HTERT RPE-1 (cell line): Measurements from ENCODE around the gene MESD.

Experiments used
- in situ Hi-C: fragments of 300-500 bp; cut with MboI; formaldehyde crosslinking; loops from 4 replicates; pipeline ENCODE4 v1.14.3; 2020; ENCODE audit warnings: low sequenced_read_pairs

Gene MESD

DNA sequence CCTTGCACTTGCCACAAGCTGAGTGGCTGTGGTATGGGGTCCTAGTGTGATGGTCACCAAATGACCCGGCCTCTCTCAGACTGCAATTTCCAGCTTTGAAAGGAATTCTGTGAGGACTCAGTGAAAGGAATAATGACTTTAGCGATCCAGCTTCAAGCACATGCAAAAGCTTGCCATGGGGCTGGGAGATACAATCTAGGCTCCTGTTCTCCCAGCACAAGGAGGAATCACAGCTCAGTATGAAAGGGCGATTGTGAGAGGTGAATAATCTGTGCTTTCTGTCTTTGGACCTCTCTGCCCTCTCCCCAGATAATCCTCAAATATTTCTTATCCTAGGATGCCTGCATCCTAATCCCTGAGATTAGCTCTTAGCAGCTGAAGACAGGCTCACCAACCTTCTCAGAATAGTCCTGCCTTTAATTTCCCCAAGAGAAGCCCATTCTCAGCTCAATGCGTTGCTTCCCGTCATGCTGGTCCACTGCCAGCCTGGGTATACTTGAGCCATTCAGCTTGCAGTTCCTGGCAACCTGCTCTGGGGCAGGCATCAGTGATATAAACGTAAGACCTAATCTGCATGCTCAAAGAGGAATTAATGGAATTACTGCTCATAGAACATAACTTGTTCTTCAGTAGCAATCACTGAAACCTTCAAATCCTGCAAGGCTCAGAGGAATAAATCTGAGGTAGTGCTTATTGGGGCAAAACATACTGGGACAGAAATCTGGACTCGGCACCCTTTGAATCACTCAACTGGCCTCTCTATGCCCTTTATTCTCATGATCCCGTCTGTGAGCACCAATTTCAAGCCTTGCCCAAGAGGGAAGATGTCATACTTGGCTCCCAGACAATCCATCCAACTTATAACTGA lies 26.2 kb upstream of the MESD start:
- in situ Hi-C loops: no loop called here

DNA sequence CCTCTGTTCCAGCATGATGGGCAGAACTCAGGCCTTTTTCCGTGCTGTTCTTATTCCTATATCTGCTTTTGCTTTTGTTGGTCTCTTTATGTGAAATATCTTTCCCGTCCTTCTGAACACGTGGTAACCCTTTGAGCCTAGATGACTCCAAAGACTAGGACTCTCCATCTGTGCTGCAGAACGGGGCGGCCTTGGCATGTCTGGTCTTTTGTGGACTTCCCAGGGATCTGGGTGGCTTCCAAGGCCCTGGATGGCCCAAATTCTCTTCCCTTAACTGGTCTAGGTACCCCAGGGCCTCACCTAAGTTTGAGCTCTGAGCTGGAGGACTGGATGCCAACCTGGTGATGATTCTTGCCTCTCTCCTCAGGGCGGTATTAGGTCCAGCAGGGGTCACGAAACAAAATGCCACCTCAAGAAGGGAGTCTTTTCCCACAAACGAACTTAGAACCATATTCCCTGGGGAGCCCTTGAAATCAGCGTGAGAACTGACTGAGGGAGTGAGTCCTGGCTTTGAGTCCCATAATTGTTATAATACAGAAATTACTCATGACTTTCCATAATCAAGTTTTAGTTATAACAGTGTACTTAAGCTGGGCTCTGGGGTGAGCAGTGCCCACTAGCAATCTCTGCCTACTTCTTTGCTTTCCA lies 25.0 kb upstream of the MESD start:
- in situ Hi-C loops: no loop called here

DNA sequence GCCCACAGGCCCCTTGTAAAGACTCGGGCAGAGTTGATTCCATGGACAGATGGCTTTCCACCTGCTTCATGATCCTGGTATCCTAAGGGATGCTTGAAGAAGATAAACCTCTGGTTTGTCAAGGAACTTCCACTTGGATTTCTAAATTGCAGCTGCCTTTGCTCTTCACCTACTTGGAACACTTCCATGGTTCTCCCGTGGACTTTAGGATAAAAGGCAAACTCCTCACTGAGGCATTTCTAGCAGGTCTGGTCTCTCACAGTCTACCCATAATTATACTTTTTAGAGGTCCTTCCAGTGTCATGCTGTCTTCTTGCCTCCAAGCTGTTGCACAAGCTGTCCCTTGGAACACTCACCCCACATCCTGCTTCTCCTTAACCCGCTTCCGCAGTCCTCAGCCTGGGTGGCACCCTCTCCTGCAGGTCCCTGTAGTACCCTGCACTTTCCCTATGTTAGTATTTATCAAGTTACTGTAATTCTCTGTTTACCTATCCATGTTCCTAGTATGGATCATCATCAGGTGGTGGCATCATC lies 23.8 kb upstream of the MESD start:
- in situ Hi-C loops: no loop called here

DNA sequence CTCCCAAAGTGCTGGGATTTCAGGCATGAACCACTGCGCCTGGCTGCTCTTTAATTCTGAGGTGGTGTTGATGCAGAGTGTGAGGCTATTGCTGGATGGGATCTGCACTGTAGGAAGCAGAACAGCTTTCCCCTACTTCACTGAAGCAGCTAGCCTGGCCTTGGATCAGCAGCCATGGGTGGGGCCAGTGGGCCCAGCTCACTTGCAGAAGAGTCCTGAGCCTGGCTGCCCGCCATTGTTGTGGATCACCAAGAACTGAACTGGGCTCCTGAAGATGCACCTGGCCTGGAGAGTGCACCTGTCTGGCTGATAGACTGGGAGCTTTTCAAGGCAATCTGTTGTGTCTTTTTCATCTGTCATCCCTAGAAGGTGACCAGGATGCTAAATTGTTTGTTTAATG lies 23.0 kb upstream of the MESD start:
- in situ Hi-C loops: no loop called here

DNA sequence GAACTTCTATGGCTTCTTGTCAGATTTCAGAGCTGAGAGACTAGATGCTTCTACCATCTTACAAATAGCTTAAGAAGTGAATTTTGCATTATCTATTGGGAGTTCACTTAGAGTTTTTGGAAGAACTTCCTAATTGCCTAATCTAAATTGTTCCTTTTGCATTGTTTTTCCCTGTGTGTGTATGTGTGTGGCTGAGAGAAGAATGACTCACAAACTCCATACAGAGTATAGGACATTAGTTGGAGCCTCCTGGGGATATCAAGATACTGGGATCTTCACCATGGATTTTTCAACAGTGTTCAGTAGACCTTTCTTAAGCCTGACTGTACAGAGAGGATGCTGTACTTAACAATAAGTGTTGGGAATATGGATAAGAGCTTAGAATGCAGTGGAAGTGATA lies 22.0 kb upstream of the MESD start:
- in situ Hi-C loops: no loop called here

DNA sequence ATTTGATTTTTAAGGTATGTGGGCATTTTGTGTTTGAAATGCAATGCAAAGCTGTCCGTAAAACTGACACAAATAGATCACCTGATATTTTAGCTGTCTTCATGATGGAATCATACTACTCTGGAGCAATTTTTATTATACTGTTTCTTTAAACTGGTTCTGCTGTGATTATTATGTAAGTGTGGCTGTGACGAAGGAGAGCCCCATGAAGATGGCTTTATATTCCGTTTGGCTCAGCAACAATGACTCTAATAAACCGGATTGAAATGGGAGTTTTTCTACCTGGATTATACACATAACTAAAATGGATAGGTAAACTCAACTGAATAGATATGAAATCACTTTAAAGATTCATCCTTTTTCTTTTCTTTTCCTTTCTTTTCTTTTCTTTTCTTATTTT lies 20.5 kb upstream of the MESD start:
- in situ Hi-C loops: no loop called here

DNA sequence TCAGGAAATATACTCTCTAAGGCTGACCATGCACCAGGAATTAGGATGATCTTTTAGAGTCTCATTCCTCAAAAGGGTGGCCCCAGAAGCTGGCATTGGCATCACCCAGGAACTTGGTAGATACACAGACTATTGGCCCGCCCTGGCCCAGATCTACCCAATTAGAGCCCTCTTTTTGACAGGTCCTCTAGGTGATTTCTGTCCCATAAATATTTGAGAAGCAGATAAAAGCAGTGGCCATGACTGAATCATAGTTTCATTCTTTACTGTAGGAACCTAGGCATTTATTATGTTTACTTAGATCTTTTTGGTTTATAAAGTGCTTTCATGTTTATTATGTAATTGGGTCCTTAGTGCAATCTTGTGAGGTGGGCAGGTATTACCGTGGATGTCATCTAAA lies 18.7 kb upstream of the MESD start:
- in situ Hi-C loops: no loop called here

DNA sequence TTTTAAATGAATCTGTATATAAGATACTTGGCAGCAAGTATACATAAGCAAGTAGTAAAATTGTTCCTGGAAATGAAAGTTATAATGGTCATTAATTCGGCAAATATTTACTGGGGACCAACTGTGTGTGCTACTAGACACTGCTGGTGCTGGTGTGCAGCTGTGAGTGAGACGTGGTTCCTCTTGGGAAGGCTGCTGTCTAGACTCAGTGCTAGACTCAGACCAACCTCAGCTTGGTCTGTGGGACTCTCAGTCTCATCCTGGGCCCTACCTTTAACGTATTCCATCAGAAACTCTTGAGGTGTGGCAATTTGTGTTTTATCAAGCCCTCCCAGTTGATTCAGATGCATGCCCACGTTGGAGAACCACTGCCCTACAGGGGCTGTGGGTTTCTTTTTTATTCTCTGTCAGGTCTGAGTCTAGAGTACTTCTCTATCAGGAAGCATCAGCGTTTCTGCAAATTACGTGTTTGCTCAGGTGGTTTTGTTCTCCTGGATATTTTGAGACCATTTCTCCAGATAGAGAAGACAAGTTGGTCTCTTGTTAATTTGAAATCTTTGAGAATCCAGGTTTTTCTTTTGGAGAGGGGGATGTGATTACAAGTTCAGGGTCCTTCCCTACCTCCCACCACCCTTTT lies 17.9 kb upstream of the MESD start:
- in situ Hi-C loops: no loop called here

DNA sequence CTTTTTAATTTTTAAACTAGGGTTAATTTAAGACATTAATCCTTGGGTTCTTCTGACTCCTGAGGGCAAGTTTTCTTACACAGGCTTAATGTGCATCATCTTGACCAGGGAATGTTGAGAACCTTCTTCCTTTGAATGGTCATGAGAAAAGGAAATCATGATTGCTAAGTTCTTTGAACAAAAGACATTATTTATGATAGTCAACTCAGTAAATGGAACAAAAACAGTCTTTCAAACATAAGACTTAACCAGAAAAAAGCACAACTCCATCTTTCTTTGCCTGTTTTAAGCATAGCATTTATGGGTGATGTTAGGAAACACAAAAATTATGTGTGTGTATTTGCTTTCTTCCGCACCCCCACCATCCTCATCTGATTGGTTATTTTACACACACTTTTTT lies 16.5 kb upstream of the MESD start:
- in situ Hi-C loops: no loop called here

DNA sequence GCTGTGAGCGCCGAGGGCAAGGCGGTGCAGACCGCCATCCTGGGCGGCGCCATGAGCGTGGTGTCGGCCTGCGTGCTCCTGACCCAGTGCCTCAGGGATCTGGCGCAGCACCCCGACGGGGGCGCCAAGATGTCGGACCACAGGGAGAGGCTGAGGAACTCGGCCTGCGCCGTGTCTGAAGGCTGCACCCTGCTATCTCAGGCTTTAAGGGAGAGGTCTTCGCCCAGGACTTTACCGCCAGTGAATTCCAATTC lies 13.4 kb upstream of the MESD start:
- in situ Hi-C loops: no loop called here

DNA sequence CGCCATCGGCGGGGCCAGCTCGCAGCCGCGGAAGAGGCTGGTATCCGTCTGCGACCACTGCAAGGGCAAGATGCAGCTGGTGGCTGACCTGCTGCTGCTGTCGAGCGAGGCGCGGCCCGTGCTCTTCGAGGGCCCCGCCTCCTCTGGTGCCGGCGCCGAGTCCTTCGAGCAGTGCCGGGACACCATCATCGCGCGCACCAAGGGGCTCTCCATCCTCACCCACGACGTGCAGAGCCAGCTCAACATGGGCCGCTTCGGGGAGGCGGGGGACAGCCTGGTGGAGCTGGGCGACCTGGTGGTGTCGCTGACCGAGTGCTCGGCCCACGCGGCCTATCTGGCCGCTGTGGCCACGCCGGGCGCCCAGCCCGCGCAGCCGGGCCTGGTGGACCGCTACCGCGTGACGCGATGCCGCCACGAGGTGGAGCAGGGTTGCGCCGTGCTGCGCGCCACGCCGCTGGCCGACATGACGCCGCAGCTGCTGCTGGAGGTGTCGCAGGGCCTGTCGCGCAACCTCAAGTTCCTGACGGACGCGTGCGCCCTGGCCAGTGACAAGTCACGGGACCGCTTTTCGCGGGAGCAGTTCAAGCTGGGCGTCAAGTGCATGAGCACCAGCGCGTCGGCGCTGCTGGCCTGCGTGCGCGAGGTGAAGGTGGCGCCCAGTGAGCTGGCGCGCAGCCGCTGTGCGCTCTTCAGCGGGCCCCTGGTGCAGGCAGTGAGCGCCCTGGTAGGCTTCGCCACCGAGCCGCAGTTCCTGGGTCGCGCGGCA lies 12.9 kb upstream of the MESD start:
- in situ Hi-C loops: no loop called here

DNA sequence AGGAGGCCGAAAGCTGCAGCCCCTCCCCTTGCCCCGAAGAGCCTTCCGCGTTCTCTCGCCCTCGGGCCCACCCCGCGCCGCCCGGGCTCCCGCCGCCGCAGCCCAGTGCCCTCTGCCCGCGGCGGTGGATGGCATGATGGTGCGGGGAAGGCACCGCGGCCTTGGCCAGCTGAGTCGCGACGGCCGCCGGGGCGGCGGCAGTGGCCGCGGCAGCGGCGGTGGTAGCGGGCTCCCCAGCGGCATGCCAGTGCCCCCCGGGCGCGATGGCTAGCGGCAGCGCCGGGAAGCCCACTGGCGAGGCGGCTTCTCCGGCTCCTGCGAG lies 12.4 kb upstream of the MESD start:
- in situ Hi-C loops: no loop called here

DNA sequence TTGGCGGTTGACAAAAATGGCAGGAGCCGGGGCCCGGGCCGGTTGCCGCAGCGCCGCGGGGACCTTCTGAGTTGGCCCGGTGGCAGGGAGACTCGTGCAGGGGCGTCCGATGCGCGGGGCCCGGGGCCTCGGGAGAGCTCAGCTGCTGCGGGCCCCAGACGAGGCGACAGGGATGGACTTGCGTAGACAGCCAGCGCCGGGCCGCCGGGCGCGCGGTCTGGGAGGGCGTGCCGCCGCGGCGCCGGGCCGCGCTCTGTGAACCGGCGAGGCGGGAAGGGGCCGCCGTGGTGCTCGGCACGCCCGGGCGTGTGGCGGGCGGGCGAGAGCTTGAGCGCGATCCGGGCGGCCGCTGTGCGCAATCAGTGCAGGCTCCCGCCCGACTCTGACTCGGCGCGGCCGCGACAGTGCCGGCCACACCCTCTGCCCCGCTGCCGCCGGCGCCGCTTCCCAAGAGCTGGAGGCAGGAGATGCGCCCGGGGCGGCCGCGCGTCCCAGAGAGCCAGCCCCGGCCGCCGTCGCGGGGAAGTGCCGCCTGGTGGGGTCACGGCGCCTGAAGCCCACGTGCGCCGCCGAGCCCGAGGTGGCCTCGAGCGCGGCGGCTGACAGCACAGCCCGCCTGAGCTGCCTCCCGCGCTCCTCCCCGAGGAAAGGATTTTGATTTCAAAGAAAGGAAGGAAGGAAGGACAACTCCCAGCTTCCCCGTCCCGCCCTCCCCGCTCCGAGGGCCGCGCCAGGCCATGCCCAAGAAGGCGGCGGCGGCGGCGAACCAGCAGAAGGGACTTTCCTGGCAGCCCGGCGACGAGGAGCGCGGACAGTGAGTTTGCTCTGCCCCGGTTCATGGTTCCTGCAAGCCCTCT lies 11.8 kb upstream of the MESD start:
- in situ Hi-C loops: no loop called here

DNA sequence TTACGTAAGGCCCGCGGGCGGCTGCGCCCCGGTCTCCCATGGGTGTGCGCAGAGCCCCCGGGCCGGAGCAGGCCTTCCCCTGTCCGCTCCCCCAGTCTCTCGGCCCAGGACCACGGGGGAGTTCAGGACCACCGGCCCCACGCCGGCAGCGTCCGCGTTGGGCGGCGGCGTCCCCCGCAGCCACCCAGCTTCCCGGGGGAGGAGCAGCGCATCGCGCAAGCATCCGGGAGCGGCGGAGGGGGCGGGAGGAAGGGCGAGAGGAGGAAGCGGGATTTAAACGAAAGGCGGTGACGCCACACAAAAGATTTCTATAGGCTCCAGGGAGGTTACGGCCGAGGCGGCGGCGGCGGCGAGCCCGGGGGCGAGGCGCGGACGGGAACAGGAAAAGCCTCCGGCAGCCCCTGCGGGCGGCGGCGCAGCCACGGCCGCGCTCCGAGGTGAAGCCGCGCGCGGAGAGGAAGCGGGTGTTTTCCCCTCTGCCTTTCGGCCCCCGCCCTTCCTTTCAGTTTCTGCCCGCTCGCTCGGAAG lies 11.1 kb upstream of the MESD start, which contains the start of gene TLNRD1:
Gene TLNRD1 (plus strand): TSS at position 300 of the 528 bp plus-strand sequence. CDS start 1,349 bp downstream, outside the sequence.
- in situ Hi-C loops: no loop called here

DNA sequence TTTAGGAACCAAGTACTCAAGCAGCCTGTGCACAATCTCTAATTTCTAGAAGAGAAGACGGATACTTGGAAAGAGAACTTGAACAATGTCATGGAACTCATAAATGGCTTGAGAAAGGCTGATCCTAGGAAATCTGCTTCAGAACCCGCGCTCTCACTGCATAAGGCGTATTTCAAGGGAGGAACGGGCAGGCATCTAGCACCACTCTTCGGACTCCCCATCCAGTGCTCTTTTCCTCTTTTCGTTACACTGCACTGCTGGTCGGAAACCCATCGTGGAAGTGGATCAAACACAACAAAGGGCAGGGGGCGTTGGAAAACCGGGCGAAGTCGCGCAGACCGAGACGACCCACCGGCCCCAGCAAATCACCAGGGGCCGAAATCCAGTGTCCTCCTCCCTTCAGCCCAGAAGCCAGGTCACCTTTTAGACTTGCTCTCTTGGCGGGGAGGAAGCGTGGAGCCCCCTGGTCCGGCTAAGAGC lies 10.6 kb upstream of the MESD start:
- in situ Hi-C loops: no loop called here

DNA sequence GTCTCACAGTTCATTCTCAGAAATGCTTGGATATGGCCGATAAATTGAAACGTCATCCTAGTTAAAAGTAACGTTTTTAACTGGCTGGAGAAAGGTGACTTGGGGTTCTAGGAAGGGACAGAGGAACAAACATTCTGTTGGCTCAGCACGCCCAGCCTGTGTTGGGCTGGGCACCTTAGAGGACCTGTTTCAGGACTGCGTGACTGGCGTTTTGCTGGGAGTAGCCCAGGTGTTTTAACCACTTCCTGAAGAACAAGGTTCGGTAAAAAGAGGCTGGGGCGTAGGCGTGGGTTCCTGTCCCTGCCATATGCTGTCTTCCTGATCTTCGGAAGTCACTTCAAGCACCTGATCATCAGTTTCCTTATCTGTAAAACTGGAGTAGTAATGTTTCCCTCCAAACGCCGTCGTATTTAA lies 10.0 kb upstream of the MESD start:
- in situ Hi-C loops: no loop called here

DNA sequence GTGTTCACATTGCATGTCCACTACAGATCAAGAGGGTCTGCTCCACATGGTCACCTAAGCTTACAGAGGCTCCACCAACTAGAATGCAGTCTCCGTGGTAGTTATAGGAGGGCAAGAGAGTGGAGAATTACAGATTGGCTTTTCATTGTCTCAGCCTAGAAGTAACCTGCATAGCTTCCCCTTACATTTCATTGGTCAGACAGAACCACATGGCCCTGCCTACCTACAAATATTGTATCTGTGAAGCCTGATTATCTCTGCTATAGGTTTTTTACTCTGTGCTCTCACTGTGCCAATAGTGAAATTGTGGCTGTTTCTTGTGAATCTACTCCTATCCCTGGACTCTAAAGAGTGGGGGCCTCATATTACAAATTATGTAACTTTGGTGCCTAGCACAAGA lies 8.6 kb upstream of the MESD start:
- in situ Hi-C loops: no loop called here

DNA sequence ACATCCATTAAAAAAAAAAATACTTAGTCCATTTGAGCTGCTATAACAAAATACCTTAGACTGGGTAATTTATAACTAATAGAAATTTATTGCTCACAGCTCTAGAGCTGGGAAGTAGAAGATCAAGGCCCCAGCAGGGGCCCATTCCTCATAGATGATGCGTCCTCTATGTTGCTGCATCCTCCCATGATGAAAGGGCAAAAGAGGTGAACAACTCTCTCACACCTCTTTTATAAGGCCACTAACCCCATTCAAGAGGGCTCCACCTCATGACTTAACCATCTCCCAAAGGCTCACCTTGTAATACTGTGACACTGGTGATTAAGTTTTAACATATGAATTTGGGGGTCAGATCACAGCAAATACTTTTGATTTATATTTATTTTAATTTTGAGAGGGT lies 8.1 kb upstream of the MESD start:
- in situ Hi-C loops: no loop called here

DNA sequence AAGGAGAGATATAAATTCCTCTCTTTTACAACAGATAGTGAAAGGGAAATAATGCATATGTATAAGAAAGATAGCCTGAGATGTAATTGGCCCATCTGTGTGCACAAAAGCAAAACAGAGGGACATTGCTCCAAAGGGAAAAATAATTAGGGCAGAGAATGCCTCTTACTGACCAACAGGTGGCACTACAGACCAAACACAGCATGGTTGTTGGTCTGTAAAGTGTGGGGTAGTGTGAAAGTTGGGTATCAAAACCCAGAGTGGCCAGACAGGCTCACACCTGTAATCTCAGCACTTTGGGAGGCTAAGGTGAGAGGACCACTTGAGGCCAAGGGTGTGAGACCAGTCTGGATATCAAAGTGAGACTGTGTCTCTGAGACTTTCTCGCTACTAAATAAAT lies 6.6 kb upstream of the MESD start:
- in situ Hi-C loops: no loop called here

DNA sequence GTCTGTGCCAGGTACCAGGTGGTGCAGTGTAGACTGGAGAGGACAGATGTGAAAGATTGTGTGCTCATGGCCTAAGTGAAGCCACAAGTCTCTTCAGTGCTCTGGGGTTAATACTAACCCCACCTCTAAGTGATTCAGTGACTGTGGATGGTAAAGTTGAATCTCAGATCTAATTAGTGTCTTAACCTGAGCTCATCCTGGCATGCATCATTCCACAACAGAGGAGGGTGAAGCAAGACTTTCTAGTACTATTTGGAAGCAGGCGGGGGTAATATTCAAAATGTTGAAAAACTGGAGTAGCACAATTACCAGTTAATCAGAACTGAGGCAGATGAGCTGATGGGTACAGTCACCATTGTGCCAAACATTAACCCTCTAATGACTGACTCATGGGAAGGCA lies 2.8 kb upstream of the MESD start:
- in situ Hi-C loops: no loop called here
